GM19240 (cell line): Measurements from ENCODE around the gene TTL.
A peak's percentile ranks its signal among the peaks of the same experiment; 100 is the strongest.

Experiments
- DNase-seq: peaks from one replicate; pipeline ENCODE4 v3.0.0; 2011; ENCODE audit warnings: low spot score; ENCODE audit not compliant: insufficient read length

Gene TTL

GRCh38 chr2:112582314-112582746 lies 100.4 kb downstream of the TTL start:
- DNase-seq: no peak

GRCh38 chr2:112583497-112584133 lies 101.7 kb downstream of the TTL start:
- no peak for DNase-seq

- peak; percentile 74 for DNase-seq
These were observed 102.4 kb downstream of the TTL start, which contains the start of gene CHCHD5 for GRCh38 chr2:112584134-112584890. Gene CHCHD5, plus strand, starts transcription at chr2:112584609. Its CDS starts 39 bp downstream, at chr2:112584648.

GRCh38 chr2:112584891-112585250 lies 102.9 kb downstream of the TTL start:
- no peak for DNase-seq

- no peak for DNase-seq
These were observed 103.4 kb downstream of the TTL start for GRCh38 chr2:112585400-112585799.

GRCh38 chr2:112585873-112586464 lies 104.0 kb downstream of the TTL start:
- DNase-seq: no peak

- no peak for DNase-seq
These were observed 106.7 kb downstream of the TTL start for GRCh38 chr2:112588611-112589045.
